ENCODE data around the gene NT5C1A.

GRCh38 chr1:39640861-39641260 lies 31.0 kb downstream of the NT5C1A start:
- TF ChIP-seq, protein P1, sequence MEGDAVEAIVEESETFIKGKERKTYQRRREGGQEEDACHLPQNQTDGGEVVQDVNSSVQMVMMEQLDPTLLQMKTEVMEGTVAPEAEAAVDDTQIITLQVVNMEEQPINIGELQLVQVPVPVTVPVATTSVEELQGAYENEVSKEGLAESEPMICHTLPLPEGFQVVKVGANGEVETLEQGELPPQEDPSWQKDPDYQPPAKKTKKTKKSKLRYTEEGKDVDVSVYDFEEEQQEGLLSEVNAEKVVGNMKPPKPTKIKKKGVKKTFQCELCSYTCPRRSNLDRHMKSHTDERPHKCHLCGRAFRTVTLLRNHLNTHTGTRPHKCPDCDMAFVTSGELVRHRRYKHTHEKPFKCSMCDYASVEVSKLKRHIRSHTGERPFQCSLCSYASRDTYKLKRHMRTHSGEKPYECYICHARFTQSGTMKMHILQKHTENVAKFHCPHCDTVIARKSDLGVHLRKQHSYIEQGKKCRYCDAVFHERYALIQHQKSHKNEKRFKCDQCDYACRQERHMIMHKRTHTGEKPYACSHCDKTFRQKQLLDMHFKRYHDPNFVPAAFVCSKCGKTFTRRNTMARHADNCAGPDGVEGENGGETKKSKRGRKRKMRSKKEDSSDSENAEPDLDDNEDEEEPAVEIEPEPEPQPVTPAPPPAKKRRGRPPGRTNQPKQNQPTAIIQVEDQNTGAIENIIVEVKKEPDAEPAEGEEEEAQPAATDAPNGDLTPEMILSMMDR (conservative IDR thresholded peaks at IDR 0.05; ENCODE audit: low read length) = no peak
- TF ChIP-seq EZH2phosphoT487 (IDR thresholded peaks at IDR 0.05; ENCODE audit: borderline replicate concordance) = no peak
